ENCODE results near the gene ARHGAP19.

The ARHGAP19 gene

DNA sequence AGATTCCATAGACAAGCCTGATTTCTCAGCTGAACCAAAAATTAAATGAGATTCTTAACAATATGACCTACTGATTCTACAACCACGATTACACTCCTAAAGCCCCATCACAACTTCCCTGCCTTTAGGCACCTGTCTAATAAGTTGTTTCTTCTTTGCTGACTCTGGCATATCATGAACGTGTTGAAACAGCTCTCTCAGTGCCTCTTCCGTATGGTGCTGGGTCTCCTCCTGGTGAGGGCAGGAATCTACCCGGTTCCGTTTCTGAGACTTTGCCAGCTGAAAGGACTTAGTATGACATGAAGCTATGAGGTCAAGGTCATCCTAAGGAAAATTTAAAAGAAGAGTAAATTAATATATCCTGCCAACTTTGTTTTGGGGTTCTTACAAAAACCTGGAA, 48.6 kb downstream of the ARHGAP19 start:
- Histone ChIP-seq H3K4me3 (replicated peaks; ENCODE audit: low read depth, low read length) (no peak overlapping the region), H3K36me3 (ENCODE audit: control insufficient read depth, insufficient read depth, low read length) (0 out of 2 replicates have a peak, but pooled peaks cover 2% of the 10 kb centered on the region), H3K27me3 (replicated peaks; ENCODE audit: control insufficient read depth, insufficient read depth, low read length) (no peaks in the 10 kb centered on the region)
- TF ChIP-seq, protein P1, sequence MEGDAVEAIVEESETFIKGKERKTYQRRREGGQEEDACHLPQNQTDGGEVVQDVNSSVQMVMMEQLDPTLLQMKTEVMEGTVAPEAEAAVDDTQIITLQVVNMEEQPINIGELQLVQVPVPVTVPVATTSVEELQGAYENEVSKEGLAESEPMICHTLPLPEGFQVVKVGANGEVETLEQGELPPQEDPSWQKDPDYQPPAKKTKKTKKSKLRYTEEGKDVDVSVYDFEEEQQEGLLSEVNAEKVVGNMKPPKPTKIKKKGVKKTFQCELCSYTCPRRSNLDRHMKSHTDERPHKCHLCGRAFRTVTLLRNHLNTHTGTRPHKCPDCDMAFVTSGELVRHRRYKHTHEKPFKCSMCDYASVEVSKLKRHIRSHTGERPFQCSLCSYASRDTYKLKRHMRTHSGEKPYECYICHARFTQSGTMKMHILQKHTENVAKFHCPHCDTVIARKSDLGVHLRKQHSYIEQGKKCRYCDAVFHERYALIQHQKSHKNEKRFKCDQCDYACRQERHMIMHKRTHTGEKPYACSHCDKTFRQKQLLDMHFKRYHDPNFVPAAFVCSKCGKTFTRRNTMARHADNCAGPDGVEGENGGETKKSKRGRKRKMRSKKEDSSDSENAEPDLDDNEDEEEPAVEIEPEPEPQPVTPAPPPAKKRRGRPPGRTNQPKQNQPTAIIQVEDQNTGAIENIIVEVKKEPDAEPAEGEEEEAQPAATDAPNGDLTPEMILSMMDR (IDR thresholded peaks at IDR 0.05; ENCODE audit: insufficient read depth, low read length, poor library complexity, severe bottlenecking), result no peak
- no peak for DNase-seq (ENCODE audit: extremely low read depth, insufficient read length)

DNA sequence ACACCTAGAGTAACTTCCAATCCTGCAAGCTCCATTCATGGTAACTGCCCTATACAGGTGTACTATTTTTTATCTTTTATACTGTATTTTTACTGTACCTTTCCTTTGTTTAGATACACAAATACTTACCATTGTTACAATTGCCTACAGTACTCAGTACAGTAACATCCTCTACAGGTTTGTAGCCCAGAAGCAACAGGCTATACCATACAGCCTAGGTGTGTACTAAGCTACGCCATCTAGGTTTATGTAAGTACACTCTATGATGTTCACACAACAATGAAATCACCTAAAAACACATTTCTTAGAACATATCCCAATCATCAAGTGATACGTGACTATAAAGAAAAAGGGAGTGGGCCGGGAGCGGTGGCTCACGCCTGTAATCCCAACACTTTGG, 53.6 kb downstream of the ARHGAP19 start:
- no peak overlapping the region for H3K4me3 ChIP-seq (replicated peaks; ENCODE audit: low read depth, low read length)
- no peak for DNase-seq (ENCODE audit: extremely low read depth, insufficient read length)
- H3K36me3 ChIP-seq (ENCODE audit: control insufficient read depth, insufficient read depth, low read length), result no peaks in the 10 kb centered on the region
- TF ChIP-seq, protein P1 (IDR thresholded peaks at IDR 0.05; ENCODE audit: insufficient read depth, low read length, poor library complexity, severe bottlenecking), result no peak
- H3K27me3 ChIP-seq (replicated peaks; ENCODE audit: control insufficient read depth, insufficient read depth, low read length), result no peaks in the 10 kb centered on the region

DNA sequence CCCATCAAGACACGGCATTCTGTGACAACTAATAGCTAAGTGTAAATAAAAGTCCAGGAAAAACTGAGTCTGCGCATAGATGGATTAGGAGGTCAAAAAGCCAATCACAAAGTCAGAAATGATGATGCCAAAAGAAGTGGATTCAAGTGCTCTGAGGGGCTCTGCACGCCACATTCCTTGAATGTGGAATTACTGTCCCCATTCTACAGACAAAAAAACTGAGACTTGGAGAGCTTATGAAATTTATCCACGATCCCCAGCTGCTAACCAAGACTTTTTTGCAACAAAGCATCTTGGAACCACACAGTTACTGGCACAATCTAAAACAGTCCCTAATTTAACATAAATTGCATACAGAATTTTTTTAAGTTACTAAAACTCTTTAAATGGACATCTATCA, 57.1 kb downstream of the ARHGAP19 start:
- no peak for DNase-seq (ENCODE audit: extremely low read depth, insufficient read length)
- H3K4me3 ChIP-seq (replicated peaks; ENCODE audit: low read depth, low read length), result no peak overlapping the region
- H3K27me3 ChIP-seq (replicated peaks; ENCODE audit: control insufficient read depth, insufficient read depth, low read length), result no peaks in the 10 kb centered on the region
- TF ChIP-seq, protein P1 (IDR thresholded peaks at IDR 0.05; ENCODE audit: insufficient read depth, low read length, poor library complexity, severe bottlenecking), result no peak
- H3K36me3 ChIP-seq (ENCODE audit: control insufficient read depth, insufficient read depth, low read length), result no peaks in the 10 kb centered on the region

GRCh38 chr10:97234400-97234799, 58.0 kb downstream of the ARHGAP19 start:
- TF ChIP-seq, protein P1 (IDR thresholded peaks at IDR 0.05; ENCODE audit: insufficient read depth, low read length, poor library complexity, severe bottlenecking), result peak; percentile 54
- Histone ChIP-seq H3K4me3 (replicated peaks; ENCODE audit: low read depth, low read length) (no peak overlapping the region), H3K36me3 (ENCODE audit: control insufficient read depth, insufficient read depth, low read length) (no peaks in the 10 kb centered on the region), H3K27me3 (replicated peaks; ENCODE audit: control insufficient read depth, insufficient read depth, low read length) (no peaks in the 10 kb centered on the region)
- no peak for DNase-seq (ENCODE audit: extremely low read depth, insufficient read length)

DNA sequence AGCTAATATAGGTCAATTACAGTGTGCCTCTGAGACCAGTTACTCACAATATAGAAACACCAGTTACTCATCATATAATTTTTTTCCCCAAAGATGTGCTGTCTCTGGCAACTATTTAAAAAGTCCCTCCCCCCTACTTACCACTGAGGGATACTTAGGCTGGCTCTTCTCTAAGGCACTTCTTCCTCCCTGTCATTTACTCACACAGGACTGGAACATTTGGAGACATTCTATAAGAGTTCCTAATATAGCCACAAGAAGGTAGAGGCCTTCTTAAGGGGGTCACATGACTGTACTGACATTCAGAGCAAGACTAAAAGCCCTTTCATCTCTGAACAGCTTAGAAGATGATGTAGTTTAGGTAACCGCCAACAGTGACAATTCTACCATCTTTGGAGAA, 62.3 kb downstream of the ARHGAP19 start:
- Histone ChIP-seq H3K4me3 (replicated peaks; ENCODE audit: low read depth, low read length) (no peak overlapping the region), H3K36me3 (ENCODE audit: control insufficient read depth, insufficient read depth, low read length) (peaks cover 1% of the 10 kb centered on the region; the same call in 1 of the 2 replicates), H3K27me3 (replicated peaks; ENCODE audit: control insufficient read depth, insufficient read depth, low read length) (no peaks in the 10 kb centered on the region)
- TF ChIP-seq, protein P1 (IDR thresholded peaks at IDR 0.05; ENCODE audit: insufficient read depth, low read length, poor library complexity, severe bottlenecking), result no peak
- DNase-seq (ENCODE audit: extremely low read depth, insufficient read length), result no peak
